Panc1 (cell line): ENCODE data around the gene TTLL7. TPM values are rescaled to one million over a fixed set of nuclear protein-coding genes. Genes with fewer than 3 reads are reported as not detected.

Source experiments
- ATAC-seq: fragments of 200-7000 bp; cut with Tn5 transposase; 2 replicates; pipeline ENCODE4 v1.9.1; 2020; ENCODE audit warnings: mild to moderate bottlenecking, moderate library complexity
- BruUV-seq: library from RNA; stranded (reverse); fragments of 400-500 nt; replicated peaks from 2 replicates; lab custom pipeline; 2021; lab: Mats Ljungman, UMichigan
- CTCF ChIA-PET: fragments of 300-600 bp; sonication (Branson Sonifier 250); formaldehyde crosslinking; loops from one replicate; lab custom pipeline; 2022; ENCODE audit warnings: antibody characterized with exemption; lab: Charles Lee
- POLR2A ChIA-PET: fragments of 300-600 bp; sonication (Branson Sonifier 250); formaldehyde crosslinking; loops from one replicate; lab custom pipeline; 2022; ENCODE audit warnings: antibody characterized with exemption; lab: Charles Lee
- DNase-seq: peaks from one replicate; pipeline ENCODE4 v3.0.0-alpha.2; 2010; ENCODE audit warnings: low read depth, low spot score
- H3K27ac ChIP-seq: 2 replicates; pipeline ENCODE4 v1.5.1; 2011; ENCODE audit warnings: mild to moderate bottlenecking, low read length, inconsistent platforms
- H3K27me3 ChIP-seq: fragments of 200-500 bp; sonication (Bioruptor generic); 2 replicates; pipeline ENCODE4 v1.6.0; 2014; ENCODE audit warnings: low read length, inconsistent platforms; ENCODE audit not compliant: control insufficient read depth, insufficient read depth
- H3K36me3 ChIP-seq: fragments of 200-500 bp; sonication (Bioruptor generic); 2 replicates; pipeline ENCODE4 v1.5.1; 2014; ENCODE audit warnings: inconsistent platforms, mild to moderate bottlenecking, low read length, moderate library complexity; ENCODE audit not compliant: control insufficient read depth, insufficient read depth
- H3K4me1 ChIP-seq: 2 replicates; pipeline ENCODE4 v1.5.1; 2011; ENCODE audit warnings: inconsistent platforms, mild to moderate bottlenecking, low read length, moderate library complexity; ENCODE audit not compliant: control insufficient read depth, insufficient read depth
- H3K4me3 ChIP-seq, 2 experiments: 2 replicates each; pipeline ENCODE4 v1.5.1; 2011 to 2012; ENCODE audit warnings: low read depth in 2 of 2, low read length in 2 of 2, mild to moderate bottlenecking in 2 of 2, inconsistent platforms in 1 of 2, moderate library complexity in 1 of 2
- H3K9me3 ChIP-seq: fragments of 200-500 bp; sonication (Bioruptor generic); 2 replicates; pipeline ENCODE4 v1.5.1; 2014; ENCODE audit warnings: low read depth, mild to moderate bottlenecking, inconsistent platforms, low read length, moderate library complexity; ENCODE audit not compliant: control insufficient read depth, insufficient read depth
- CTCF ChIP-seq: fragments of 450-650 bp; IDR thresholded peaks from 2 replicates; pipeline ENCODE4 v1.5.1; 2017; ENCODE audit warnings: mild to moderate bottlenecking
- POLR2AphosphoS5 ChIP-seq: IDR thresholded peaks from 2 replicates; pipeline ENCODE4 v1.6.1; 2012; ENCODE audit warnings: mild to moderate bottlenecking, low read depth, low read length, moderate library complexity
- REST ChIP-seq, 2 experiments: IDR thresholded peaks; 2 replicates each; pipeline ENCODE4 v1.6.1; 2011 to 2012; ENCODE audit warnings: low read depth in 2 of 2, control low read depth in 1 of 2, low read length in 1 of 2, mild to moderate bottlenecking in 1 of 2, moderate library complexity in 1 of 2; ENCODE audit not compliant: insufficient read depth in 1 of 2
- SIN3A ChIP-seq: IDR thresholded peaks from 2 replicates; pipeline ENCODE4 v1.6.1; 2012; ENCODE audit warnings: low read depth, mild to moderate bottlenecking, low read length, moderate library complexity, borderline replicate concordance; ENCODE audit not compliant: insufficient read depth
- TCF7L2 ChIP-seq: IDR thresholded peaks from 2 replicates; pipeline ENCODE4 v1.6.1; 2011; ENCODE audit warnings: mild to moderate bottlenecking, low read depth, low read length, inconsistent platforms
- in situ Hi-C: cut with HindIII; loops from 2 replicates; pipeline ENCODE4 v1.10.0; 2016; ENCODE audit warnings: low sequenced_read_pairs, low pct_unique_long_range_greater_than_20kb
- intact Hi-C: fragments of 100-400 bp; cut with micrococcal nuclease; formaldehyde crosslinking; loops from one replicate; pipeline ENCODE4 v1.10.0; 2022; ENCODE audit not compliant: unreplicated experiment
- total RNA-seq: library from RNA; stranded (reverse); gene quantifications from one replicate; pipeline ENCODE4 v1.2.1, GENCODE V29; 2021; ENCODE audit not compliant: unreplicated experiment

Gene TTLL7
- total RNA-seq, 1 experiment from 2014 or later: 31.4 TPM

- POLR2A ChIA-PET: no interaction called here
Observed at GRCh38 chr1:84001501-84001900, 2.6 kb upstream of the TTLL7 start.

GRCh38 chr1:84000954-84001495 lies 2.1 kb upstream of the TTLL7 start:
- DNase-seq (no peak), ATAC-seq (no peak)
- ChIA-PET CTCF (no interaction called here), POLR2A (no interaction called here)
- no peaks in the 10 kb centered on the region for H3K9me3 ChIP-seq
- BruUV-seq: no TSS peak
- H3K27me3 ChIP-seq: no peaks in the 10 kb centered on the region
- H3K27ac ChIP-seq: no peak overlapping the region
- no peaks in the 10 kb centered on the region for H3K36me3 ChIP-seq
- peaks cover 16% of the 10 kb centered on the region for H3K4me1 ChIP-seq
- no peak overlapping the region for H3K4me3 ChIP-seq
- in situ Hi-C loops (no loop called here), intact Hi-C loops (no loop called here)
- TF ChIP-seq TCF7L2: no peak
- no peak for TF ChIP-seq CTCF
- no peak for TF ChIP-seq SIN3A
- TF ChIP-seq POLR2AphosphoS5: no peak
- TF ChIP-seq REST (IDR thresholded peaks at IDR 0.05; ENCODE audit: insufficient read depth in 1 of 2, low read depth in 2 of 2, low read length in 1 of 2): no peak

More at GRCh38 chr1:84001501-84001900, 2.6 kb upstream of the TTLL7 start:
- CTCF ChIA-PET: no interaction called here
- Histone ChIP-seq H3K36me3 (no peaks in the 10 kb centered on the region), H3K27me3 (no peaks in the 10 kb centered on the region), H3K9me3 (no peaks in the 10 kb centered on the region), H3K27ac (no peak overlapping the region), H3K4me3 (no peak overlapping the region), H3K4me1 (peaks cover 16% of the 10 kb centered on the region)
- no peak for TF ChIP-seq POLR2AphosphoS5
- no peak for TF ChIP-seq REST (IDR thresholded peaks at IDR 0.05; ENCODE audit: insufficient read depth in 1 of 2, low read depth in 2 of 2, low read length in 1 of 2)
- TF ChIP-seq CTCF: no peak
- TF ChIP-seq SIN3A: no peak
- no peak for TF ChIP-seq TCF7L2
- no TSS peak for BruUV-seq
- intact Hi-C loops (no loop called here), in situ Hi-C loops (no loop called here)
- ATAC-seq (no peak), DNase-seq (no peak)
